Adrenal gland (tissue), 12 donors: ENCODE measurements around the gene ELF5. TPM values are rescaled to one million over a fixed set of nuclear protein-coding genes. Genes with fewer than 3 reads are reported as not detected.

Experiments used
- DNase-seq, 7 donors: peaks; one replicate each; pipeline ENCODE4 v3.0.0-alpha.2; 2019 to 2020
- H3K27ac ChIP-seq, 5 donors: fragments of 200-600 bp; sonication (generic) in 4 of 5; 1 replicate in 3 of 5; 2 replicates in 2 of 5; pipeline versions ENCODE4 v1.5.1 to v1.8.0; 2016 to 2020; ENCODE audit warnings: mild to moderate bottlenecking in 1 of 5
- H3K27me3 ChIP-seq: fragments of 200-600 bp; 2 replicates; pipeline ENCODE4 v1.8.0; 2021
- H3K36me3 ChIP-seq, 2 donors: fragments of 200-600 bp; replicated peaks in 1 of 2; 1 replicate in 1 of 2; 2 replicates in 1 of 2; pipeline versions ENCODE4 v1.5.1 to v1.8.0; 2018 to 2022
- H3K4me1 ChIP-seq, 2 donors: fragments of 200-600 bp; replicated peaks in 1 of 2; 1 replicate in 1 of 2; 2 replicates in 1 of 2; pipeline versions ENCODE4 v1.5.1 to v1.8.0; 2018 to 2021
- H3K4me3 ChIP-seq, 4 donors: fragments of 200-600 bp; sonication (generic) in 3 of 4; one replicate each; pipeline ENCODE4 v1.5.1; 2016 to 2018
- H3K9me3 ChIP-seq, 3 donors: fragments of 200-600 bp; sonication (generic) in 1 of 3; replicated peaks in 1 of 3; 1 replicate in 2 of 3; 2 replicates in 1 of 3; pipeline versions ENCODE4 v1.5.1 to v1.8.0; 2016 to 2021
- POLR2A ChIP-seq, 2 donors: fragments of 450-650 bp; IDR thresholded peaks; one replicate each; pipeline ENCODE4 v1.6.1; 2017; ENCODE audit warnings: antibody characterized with exemption in 2 of 2, mild to moderate bottlenecking in 2 of 2, moderate library complexity in 1 of 2
- WGBS, 4 donors: extraction: QIAGEN DNeasy Blood & Tissue Kit in 2 of 4; methylation state at CpG; one replicate each; pipeline versions ENCODE4 v1.1.5 to v1.1.7; 2013 to 2017; 5-methylcytosine and 5-hydroxymethylcytosine counted together
- intact Hi-C, 2 donors: fragments of 100-400 bp; cut with DNase I; formaldehyde crosslinking; loops; one replicate each; pipeline versions ENCODE4 v1.14.1 to v1.15.0; 2022 to 2023
- polyA plus RNA-seq, 3 donors: library from polyadenylated mRNA; stranded (reverse); fragments of 200-250 nt in 2 of 3; fragments of 350-450 nt in 1 of 3; fragmentation: Illumina TruSeq in 1 of 3; extraction: RNeasy Lipid Tissue Mini Kit (QIAGEN cat#74804) in 1 of 3; gene quantifications; one replicate each; pipeline ENCODE4 v1.2.3, GENCODE V29; 2013 to 2014
- total RNA-seq, 9 donors: library from RNA; depleted of rRNA in 4 of 9; stranded (reverse); fragments of >200 nt in 4 of 9; fragments of 120-200 nt in 1 of 9; fragmentation: NEBNext Ultra II Directional in 1 of 9; extraction: Animal tissue kit (Norgen Biotek cat#: 25700) in 1 of 9; gene quantifications; one replicate each; pipeline versions ENCODE4 v1.1.0 to v1.2.4, GENCODE V29; 2013 to 2023
- TF ChIP-seq, protein P1 (sequence below), 6 experiments: fragments of 450-650 bp in 4 of 6; fragments of 200-600 bp in 2 of 6; sonication (generic) in 1 of 6; IDR thresholded peaks; 1 replicate in 5 of 6; 2 replicates in 1 of 6; pipeline versions ENCODE4 v1.5.1 to v1.8.0; 2016 to 2021; ENCODE audit warnings: antibody characterized with exemption in 6 of 6, mild to moderate bottlenecking in 2 of 6, moderate library complexity in 1 of 6
- donor health status: healthy with polysubstance abuse.
- donor health status: Bipolar disorder and iron deficiency.
- donor health status: DM: yes; HTN: yes; CAD: no.
- donor health status: DM: no; HTN: no; CAD: no.
- donor health status: DM: no; HTN: no; CAD: no.
- donor health status: DM: yes; HTN: yes; CAD: no.

Gene ELF5
- total and polyA plus RNA-seq, 12 donors: 0.03 TPM; not detected in 11

GRCh38 chr11:34519595-34520235, 6.1 kb upstream of the ELF5 start:
- H3K36me3 ChIP-seq: no peaks in the 10 kb centered on the region
- TF ChIP-seq, protein P1, sequence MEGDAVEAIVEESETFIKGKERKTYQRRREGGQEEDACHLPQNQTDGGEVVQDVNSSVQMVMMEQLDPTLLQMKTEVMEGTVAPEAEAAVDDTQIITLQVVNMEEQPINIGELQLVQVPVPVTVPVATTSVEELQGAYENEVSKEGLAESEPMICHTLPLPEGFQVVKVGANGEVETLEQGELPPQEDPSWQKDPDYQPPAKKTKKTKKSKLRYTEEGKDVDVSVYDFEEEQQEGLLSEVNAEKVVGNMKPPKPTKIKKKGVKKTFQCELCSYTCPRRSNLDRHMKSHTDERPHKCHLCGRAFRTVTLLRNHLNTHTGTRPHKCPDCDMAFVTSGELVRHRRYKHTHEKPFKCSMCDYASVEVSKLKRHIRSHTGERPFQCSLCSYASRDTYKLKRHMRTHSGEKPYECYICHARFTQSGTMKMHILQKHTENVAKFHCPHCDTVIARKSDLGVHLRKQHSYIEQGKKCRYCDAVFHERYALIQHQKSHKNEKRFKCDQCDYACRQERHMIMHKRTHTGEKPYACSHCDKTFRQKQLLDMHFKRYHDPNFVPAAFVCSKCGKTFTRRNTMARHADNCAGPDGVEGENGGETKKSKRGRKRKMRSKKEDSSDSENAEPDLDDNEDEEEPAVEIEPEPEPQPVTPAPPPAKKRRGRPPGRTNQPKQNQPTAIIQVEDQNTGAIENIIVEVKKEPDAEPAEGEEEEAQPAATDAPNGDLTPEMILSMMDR (IDR thresholded peaks at IDR 0.05): no peak
- no peak for TF ChIP-seq POLR2A (IDR thresholded peaks at IDR 0.05)
- no peak for DNase-seq
- intact Hi-C loops: no loop called here
- no peaks in the 10 kb centered on the region for H3K4me1 ChIP-seq
- H3K4me3 ChIP-seq: no peak overlapping the region
- no peaks in the 10 kb centered on the region for H3K27me3 ChIP-seq
- 83 to 100% (median 90%) methylated on average over 2 of the region's 2 CpGs for WGBS, 4 donors
- no peak overlapping the region for H3K27ac ChIP-seq
- no peaks in the 10 kb centered on the region for H3K9me3 ChIP-seq

GRCh38 chr11:34516247-34517040, 2.9 kb upstream of the ELF5 start:
- H3K27me3 ChIP-seq: no peaks in the 10 kb centered on the region
- H3K36me3 ChIP-seq: no peaks in the 10 kb centered on the region
- H3K4me1 ChIP-seq: no peaks in the 10 kb centered on the region
- DNase-seq: no peak
- no peak overlapping the region for H3K27ac ChIP-seq
- intact Hi-C loops: no loop called here
- TF ChIP-seq POLR2A (IDR thresholded peaks at IDR 0.05): no peak
- TF ChIP-seq, protein P1 (IDR thresholded peaks at IDR 0.05): no peak
- 81 to 92% (median 85%) methylated on average over 6 of the region's 6 CpGs for WGBS, 4 donors
- H3K9me3 ChIP-seq: no peaks in the 10 kb centered on the region
- no peak overlapping the region for H3K4me3 ChIP-seq

- Histone ChIP-seq H3K36me3 (no peaks in the 10 kb centered on the region), H3K4me1 (no peaks in the 10 kb centered on the region), H3K27ac (no peak overlapping the region), H3K4me3 (no peak overlapping the region), H3K27me3 (no peaks in the 10 kb centered on the region), H3K9me3 (no peaks in the 10 kb centered on the region)
- TF ChIP-seq POLR2A (IDR thresholded peaks at IDR 0.05): no peak
- TF ChIP-seq, protein P1 (IDR thresholded peaks at IDR 0.05): no peak
- DNase-seq: no peak
- intact Hi-C loops: no loop called here
- 82 to 88% (median 85%) methylated on average over 7 of the region's 7 CpGs for WGBS, 4 donors
These were observed 1.0 kb upstream of the ELF5 start for GRCh38 chr11:34514597-34514996.

DNA sequence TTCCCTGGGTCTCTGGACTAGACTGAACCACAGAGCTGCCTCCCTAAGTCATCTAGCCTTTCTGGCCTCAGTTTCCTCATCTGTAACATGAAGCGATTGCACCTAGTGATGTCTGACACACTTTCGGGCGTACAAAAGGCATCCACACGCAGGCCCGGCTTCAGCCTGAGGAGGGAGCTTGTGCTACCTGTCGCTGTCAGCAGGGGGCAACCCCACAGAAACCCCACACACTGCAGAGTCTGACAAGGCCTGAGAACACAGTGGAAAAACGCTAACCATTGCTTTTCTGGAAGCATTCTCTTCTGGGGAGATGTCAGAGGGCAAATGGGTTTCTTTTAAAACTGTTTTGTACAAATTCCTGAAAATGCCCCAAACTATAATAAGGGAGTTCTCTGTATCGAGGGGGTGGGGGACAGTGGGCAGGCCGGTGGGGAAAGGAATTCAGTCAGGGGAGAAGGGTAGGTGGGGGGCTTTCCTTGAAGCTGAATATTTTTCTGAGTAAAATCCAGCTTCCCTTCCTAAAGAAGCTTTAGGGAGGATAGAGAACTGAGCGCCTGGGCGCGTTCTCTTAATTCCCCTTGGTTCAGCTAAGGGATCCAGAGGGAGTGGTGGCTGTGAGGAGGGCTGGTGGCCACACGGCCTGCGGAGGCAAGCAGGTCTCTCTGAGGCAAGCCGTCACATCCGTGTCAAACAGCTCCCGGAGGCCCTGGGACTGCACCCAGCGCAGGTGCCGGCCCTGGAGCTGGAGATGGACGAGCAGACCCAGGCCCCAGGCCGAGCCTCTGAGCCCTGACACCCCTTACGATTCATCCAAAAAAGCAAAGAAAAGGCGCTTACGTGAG, 533 bp downstream of the ELF5 start:
- no peak for TF ChIP-seq POLR2A (IDR thresholded peaks at IDR 0.05)
- TF ChIP-seq, protein P1 (IDR thresholded peaks at IDR 0.05): peak; percentile 38 to 66 (median 58)
- Histone ChIP-seq H3K4me3 (no peak overlapping the region), H3K27me3 (no peaks in the 10 kb centered on the region), H3K4me1 (no peaks in the 10 kb centered on the region), H3K27ac (no peak overlapping the region), H3K36me3 (no peaks in the 10 kb centered on the region), H3K9me3 (no peaks in the 10 kb centered on the region)
- WGBS, 4 donors: 68 to 78% (median 71%) methylated on average over 22 to 24 of the region's 24 CpGs
- intact Hi-C loops: no loop called here
- DNase-seq: peak in 6 of 7 donors; percentile 34 to 69 (median 56)
